ENCODE measurements around the gene UGT1A8.
A peak's percentile ranks its signal among the peaks of the same experiment; 100 is the strongest.
"Not testable (repeated sequence)": the region's sequence is repeated elsewhere in the genome, so short reads cannot be mapped to it uniquely, and the experiment has no call there.

Gene UGT1A8

DNA sequence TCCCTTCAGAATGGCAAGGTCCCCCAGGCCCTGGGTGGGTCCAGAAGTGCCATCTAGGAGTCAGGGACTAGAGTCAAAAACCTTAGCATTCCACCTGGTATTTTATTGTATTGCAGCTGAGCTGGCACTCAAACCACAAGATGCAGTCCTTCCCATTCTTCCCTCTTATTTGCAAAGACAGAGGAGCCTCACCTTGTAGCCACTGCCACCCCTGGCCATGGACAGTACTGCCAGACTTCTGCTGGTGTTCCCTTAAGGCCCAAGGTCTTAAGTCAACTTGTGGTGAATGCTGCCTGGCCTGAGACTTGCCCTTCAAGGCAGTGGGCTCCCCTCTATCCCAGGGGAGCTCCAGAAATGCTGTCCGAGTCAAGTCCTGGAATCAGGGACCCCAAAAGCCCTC, 25.7 kb downstream of the UGT1A8 start:
- DNase-seq, result no peak

- DNase-seq, result not testable (repeated sequence)
Measured at GRCh38 chr2:233646033-233646432, 28.6 kb downstream of the UGT1A8 start.

GRCh38 chr2:233650981-233651380, 33.5 kb downstream of the UGT1A8 start:
- no peak for DNase-seq

GRCh38 chr2:233651430-233651829, 34.0 kb downstream of the UGT1A8 start:
- DNase-seq, result no peak

GRCh38 chr2:233654501-233654900, 37.1 kb downstream of the UGT1A8 start:
- no peak for DNase-seq

DNA sequence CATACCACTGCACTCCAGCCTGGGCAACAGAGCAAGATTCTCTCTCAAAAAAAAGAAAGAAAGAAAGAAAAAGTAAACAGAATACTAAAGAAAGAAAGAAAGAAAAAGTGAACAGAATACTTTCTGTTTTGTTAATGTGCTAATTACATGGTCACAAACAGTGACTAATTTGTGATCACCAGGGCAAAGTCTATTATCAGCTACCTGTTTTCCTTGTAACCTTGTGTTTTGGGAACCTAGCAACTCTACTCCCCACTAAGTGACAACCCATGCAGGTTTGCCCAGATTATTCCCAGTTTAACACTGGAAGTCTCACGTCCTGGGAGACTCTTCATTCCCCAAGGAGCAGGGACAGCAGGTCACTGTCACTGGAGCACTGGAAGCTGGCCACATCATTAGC, 37.6 kb downstream of the UGT1A8 start:
- DNase-seq, result no peak

DNA sequence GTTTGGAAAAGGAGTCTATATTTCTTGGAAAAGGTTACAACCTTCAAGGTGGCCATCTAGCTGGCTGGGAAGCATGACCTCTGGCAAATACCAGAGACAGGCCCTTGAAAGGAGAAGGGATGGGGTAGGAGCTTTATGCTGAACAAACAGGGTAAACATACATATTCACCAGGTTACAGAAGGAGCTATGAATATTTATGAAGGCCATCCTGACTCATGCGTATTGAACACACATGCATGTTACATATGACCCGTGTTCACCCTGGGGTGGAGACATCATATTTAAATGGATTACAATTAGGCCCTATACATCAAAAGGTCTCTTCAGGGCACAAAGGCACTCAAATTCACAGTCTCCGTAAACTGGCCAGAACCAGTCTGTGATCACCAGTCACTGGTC, 38.5 kb downstream of the UGT1A8 start:
- not testable (repeated sequence) for DNase-seq

DNA sequence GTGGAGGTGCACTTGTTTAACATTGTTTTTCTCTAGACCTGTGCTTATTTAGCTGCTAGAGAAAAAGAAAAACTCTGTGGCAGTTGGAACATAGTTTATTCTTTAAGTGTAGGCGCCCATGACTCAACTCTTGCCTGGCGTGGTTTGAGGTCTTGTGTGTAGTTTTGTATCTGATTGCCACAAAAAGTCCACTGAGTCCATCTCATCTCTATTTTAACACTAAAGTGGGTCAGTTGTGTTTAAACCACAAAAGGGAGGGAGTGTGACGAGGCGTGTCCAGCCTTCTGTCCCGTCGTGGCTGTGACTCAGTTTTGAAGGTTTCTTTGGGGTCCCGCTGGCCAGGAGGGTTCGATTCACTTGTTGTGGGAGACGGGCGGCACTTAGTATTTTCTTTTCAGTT, 39.0 kb downstream of the UGT1A8 start:
- no peak for DNase-seq

GRCh38 chr2:233658610-233659009, 41.2 kb downstream of the UGT1A8 start:
- DNase-seq, result no peak

GRCh38 chr2:233663911-233664310, 46.5 kb downstream of the UGT1A8 start:
- no peak for DNase-seq

DNA sequence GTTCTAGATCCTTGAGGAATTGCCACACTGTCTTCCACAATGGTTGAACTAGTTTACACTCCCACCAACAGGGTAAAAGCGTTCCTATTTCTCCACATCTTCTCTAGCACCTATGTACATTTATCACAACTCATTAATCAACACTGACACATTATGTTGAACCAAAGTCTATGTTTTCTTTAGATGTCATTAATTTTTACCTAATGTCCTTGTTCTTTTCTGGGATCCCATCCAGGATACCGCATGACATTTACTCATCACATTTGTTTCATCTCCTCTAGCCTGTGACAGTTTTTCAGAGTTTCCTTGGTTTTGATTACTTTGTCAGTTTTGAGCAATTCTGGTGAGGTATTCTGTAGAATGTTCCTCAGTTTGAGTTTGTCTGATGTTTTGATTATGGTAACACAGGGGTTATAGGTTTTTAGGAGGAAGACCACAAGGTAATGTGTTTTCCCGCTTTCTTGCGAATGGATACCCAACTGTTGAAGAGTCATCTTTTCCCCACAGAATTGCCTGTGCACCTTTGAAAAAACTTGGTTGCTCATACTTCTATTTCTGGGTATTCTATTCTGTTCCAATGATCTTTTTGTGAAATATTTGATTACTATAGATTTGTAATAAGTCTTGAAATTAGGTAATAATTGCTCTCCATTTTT, 51.3 kb downstream of the UGT1A8 start:
- no peak for DNase-seq

DNA sequence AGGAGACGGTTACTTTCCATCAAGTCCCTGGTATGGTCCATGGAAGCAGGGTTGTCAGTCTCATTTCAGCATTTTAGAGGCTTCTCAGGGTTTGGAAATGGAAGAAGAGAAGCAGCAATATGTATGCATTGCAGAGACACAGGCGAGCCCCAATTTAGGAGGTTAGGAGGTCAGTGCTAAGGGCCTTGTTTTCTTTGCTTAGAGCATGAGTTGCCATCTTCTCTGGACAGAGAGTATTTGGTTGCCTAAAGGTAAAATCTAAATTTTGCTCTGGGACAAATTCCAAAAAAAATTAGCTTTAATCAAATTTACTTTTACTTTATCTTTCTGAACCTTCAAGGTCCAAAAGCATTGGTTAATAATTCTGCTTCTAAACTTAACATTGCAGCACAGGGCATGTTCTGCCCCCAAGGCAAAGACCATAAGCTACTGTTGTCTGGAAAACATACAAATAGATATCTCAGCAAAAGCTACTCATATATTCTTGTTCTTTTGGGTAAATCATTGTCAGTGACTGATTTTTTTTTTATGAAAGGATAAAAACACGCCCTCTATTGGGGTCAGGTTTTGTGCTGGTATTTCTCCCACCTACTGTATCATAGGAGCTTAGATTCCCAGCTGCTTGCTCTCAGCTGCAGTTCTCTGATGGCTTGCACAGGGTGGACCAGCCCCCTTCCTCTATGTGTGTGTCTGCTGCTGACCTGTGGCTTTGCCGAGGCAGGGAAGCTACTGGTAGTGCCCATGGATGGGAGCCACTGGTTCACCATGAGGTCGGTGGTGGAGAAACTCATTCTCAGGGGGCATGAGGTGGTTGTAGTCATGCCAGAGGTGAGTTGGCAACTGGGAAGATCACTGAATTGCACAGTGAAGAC, 54.1 kb downstream of the UGT1A8 start, which contains the start of gene UGT1A9:
Gene UGT1A9 (plus strand): TSS at position 609 of the 872 bp plus-strand sequence. CDS start 37 bp downstream, at position 646.
- no peak for DNase-seq

GRCh38 chr2:233672886-233673285, 55.5 kb downstream of the UGT1A8 start:
- no peak for DNase-seq

DNA sequence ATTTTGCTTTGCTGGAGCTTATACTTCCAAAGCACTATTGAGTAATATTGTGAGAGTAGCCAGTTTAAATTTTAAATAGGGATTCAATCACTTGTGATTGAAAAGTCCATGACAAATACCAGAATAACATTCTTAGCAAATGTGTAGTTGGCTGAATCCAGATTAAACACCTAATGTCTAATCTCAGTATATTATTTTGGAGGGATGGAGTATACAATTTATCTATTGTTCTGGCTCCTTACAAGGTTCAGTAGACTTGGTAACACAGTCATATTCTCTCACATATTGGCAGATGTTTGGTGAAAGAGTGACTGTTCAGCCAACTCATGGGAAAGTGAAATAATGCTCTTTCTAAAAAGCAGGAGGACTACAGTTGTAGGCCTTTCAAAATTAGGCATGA, 56.5 kb downstream of the UGT1A8 start:
- no peak for DNase-seq

DNA sequence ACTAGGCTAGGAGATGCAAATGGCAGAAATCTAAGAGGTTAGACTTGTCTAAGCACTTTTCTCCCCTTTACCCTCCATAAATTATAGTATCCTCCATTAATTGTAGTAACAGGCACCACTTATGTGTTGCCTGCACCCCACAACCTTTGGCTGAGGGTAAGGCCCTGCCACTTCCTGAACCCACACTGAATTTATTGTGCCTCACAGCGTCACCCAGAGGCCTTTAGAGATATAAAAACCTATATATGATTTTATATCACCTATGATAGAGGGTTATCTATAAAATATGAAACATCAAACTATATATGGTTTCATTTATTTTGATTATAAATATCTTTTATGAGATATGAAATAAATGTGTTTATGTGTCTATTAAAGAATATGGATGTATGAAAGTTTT, 56.9 kb downstream of the UGT1A8 start:
- no peak for DNase-seq

DNA sequence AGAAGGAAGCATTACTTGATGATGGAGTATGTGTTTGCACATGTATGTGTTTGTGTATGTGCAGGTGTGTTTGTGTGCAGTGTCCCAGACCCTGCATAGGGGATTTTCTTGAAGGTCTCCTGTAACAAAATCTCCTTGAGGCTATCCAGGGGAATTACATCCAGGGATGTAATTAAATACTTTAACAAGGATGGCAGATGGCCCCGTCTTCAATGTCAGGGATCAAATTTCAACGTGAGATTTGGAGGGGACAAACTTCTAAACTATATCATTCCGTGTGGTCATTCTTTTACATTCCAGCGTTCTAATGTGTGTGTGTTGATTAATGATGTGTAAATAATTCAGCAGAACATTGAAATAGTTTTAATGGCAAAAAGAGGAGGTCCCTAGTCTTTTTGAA, 57.6 kb downstream of the UGT1A8 start:
- DNase-seq, result no peak

DNA sequence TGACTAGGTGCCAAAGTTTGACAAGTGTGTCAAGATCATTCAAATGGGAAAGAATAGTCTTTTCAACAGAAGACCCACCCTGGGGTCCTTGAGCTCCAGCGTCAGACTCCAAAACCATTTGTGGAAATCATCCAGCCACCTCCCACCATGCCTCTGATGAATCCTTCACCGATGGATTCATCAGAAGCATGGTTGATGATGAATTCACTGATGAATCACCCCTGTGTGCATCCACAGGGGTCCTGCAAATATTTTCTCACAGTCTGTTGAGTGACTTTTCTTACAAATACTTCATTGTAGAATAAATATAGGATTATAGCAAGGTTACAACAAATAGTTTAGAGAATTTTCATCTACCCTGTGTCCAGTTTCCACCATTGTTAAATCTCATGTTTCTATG, 58.6 kb downstream of the UGT1A8 start:
- DNase-seq, result peak; percentile 9

- no peak for DNase-seq
Measured at GRCh38 chr2:233679196-233679595, 61.8 kb downstream of the UGT1A8 start.

DNA sequence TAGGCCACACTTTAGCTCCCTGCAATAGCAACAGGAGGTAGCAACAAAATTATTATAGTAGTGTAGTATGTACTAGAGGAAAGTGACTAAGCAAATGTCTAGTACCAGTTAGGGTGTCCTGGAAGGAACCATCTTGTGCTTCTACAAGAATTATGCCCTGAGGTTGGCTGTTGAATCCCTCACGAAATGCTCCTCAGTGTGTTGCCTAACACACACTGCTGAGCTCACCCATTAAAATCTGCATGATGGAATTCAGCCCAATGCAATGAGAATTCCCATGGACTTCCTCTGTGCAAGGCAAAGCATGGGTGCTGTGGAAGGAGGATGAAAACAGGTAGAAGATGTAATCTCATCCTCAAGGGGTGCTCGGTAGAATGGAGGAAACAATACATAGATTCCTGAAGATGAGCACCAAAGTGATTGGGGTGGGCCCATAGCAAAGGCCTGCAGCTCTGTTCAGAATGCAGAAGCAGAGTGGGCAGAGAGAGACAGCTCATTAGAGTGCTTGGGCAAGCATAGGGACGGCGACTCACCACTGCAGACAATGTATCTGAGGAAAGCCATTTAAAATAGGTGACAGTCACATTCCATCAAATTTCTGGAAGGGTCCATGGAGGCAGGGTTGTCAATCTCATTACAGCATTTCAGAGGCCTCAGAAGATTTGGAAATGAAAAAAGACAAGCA, 63.1 kb downstream of the UGT1A8 start:
- no peak for DNase-seq

- DNase-seq, result no peak
Measured at GRCh38 chr2:233681521-233682099, 64.2 kb downstream of the UGT1A8 start, which contains the start of gene UGT1A7. UGT1A7 (plus strand) TSS chr2:233681901; CDS start chr2:233681938, 37 bp downstream.

GRCh38 chr2:233684640-233685039, 67.2 kb downstream of the UGT1A8 start:
- no peak for DNase-seq

GRCh38 chr2:233686928-233687327, 69.5 kb downstream of the UGT1A8 start:
- DNase-seq, result no peak

GRCh38 chr2:233688341-233688740, 70.9 kb downstream of the UGT1A8 start:
- DNase-seq, result no peak
